ENCODE results near the gene HYKK. TPM values are rescaled to one million over a fixed set of nuclear protein-coding genes. Genes with fewer than 3 reads are reported as not detected.
"Not testable (repeated sequence)": the region's sequence is repeated elsewhere in the genome, so short reads cannot be mapped to it uniquely, and the experiment has no call there.

The HYKK gene
- total and polyA plus RNA-seq, 2 donors (not counting 1 experiment from before 2014, with no cell fraction given) = 0.28 to 0.42 TPM

DNA sequence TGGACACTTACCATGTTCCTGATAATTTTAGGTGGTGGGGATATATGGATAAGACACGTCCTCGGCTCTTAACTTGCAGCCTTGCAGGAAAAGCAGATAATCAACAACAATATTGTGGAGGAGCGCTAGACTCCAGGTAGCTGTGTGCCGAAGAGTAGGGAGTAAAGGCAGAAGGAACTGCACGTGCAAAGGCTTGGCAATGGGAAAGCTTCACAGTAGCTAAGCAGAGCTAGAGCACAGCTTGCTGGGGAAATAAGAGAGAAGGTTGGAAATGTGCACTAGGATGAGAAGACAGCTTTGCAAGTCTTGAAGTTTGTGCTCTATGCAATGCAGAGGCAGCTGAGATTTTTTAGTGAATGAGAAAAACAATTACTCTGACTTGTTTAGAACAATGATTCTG is 45.2 kb downstream of the HYKK start:
- POLR2A ChIA-PET = no interaction called here
- no peaks in the 10 kb centered on the region for H3K4me1 Mint-ChIP-seq

DNA sequence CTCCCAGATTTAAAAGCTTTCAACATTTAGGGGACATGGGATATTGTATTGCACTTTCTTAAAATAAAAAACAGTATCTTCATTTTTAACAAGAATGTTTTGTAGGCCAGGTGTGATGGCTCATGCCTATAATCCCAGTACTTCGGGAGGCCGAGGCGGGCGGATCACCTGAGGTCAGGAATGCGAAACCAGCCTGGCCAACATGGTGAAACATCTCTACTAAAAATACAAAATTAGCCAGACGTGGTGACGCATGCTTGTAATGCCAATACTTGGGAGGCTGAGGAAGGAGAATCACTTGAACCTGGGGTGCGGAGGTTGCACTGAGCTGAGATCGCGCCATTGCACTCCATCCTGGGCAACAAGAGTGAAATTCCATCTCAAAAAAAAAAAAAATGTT is 52.8 kb downstream of the HYKK start:
- H2AFZ ChIP-seq (ENCODE audit: insufficient read depth, low read depth, low read length, poor library complexity, severe bottlenecking); DNase-seq; H3K79me2 ChIP-seq (ENCODE audit: control insufficient read depth, insufficient read depth, low read length); H3K9ac ChIP-seq (ENCODE audit: low read length); POLR2A ChIA-PET; H3K4me1 ChIP-seq (ENCODE audit: control insufficient read depth in 2 of 2, insufficient read depth in 2 of 2, low read length in 2 of 2); H3K27me3 Mint-ChIP-seq; H3K9me3 ChIP-seq (ENCODE audit: control extremely low read depth in 1 of 3, control insufficient read depth in 2 of 3, insufficient read depth in 1 of 3, low read length in 2 of 3); H3K4me3 Mint-ChIP-seq; ATAC-seq (ENCODE audit: low read depth); H3K27ac ChIP-seq (ENCODE audit: low read length in 2 of 2); H3K4me3 ChIP-seq (ENCODE audit: control extremely low read depth in 1 of 5, extremely low read depth in 1 of 5, insufficient read depth in 1 of 5, low read depth in 2 of 5, low read length in 4 of 5); H3K36me3 ChIP-seq (replicated peaks in 1 of 2; ENCODE audit: control extremely low read depth in 1 of 2, control insufficient read depth in 1 of 2, extremely low read depth in 1 of 2, insufficient read depth in 2 of 2, low read length in 1 of 2); H3K27me3 ChIP-seq (replicated peaks in 1 of 4; ENCODE audit: control extremely low read depth in 1 of 4, control insufficient read depth in 3 of 4, insufficient read depth in 4 of 4, low read length in 3 of 4); H3K4me2 ChIP-seq (replicated peaks; ENCODE audit: low read depth, low read length, poor library complexity, severe bottlenecking); H3K27ac Mint-ChIP-seq; H3K9me3 Mint-ChIP-seq (ENCODE audit: insufficient read depth); H4K20me1 ChIP-seq (ENCODE audit: control insufficient read depth, insufficient read depth, low read length, poor library complexity, severe bottlenecking): not testable (repeated sequence)
- CTCF ChIA-PET = interaction anchor here (0.6 kb wide), 1 partner anchor 1689 kb away, joined by 3 read pairs; no protein-coding TSS in a partner anchor
- peaks cover 11% of the 10 kb centered on the region for H3K4me1 Mint-ChIP-seq
- 94% methylated on average over 3 of the region's 10 CpGs for WGBS (ENCODE audit: insufficient coverage)
- intact Hi-C loops (cut with micrococcal nuclease) = loop anchor here (10.0 kb wide), 1 partner anchor 1455 kb away; no protein-coding TSS in a partner anchor

More for the DNA sequence above, 45.2 kb downstream of the HYKK start:
- Mint-ChIP-seq H3K27ac (no peak overlapping the region), H3K9me3 (ENCODE audit: insufficient read depth) (no peaks in the 10 kb centered on the region), H3K27me3 (no peaks in the 10 kb centered on the region), H3K4me3 (no peak overlapping the region)
- no peaks in the 10 kb centered on the region for H3K79me2 ChIP-seq (ENCODE audit: control insufficient read depth, insufficient read depth, low read length)
- WGBS (ENCODE audit: insufficient coverage) = 97% methylated on average over 3 of the region's 5 CpGs
- no peak overlapping the region for H3K4me3 ChIP-seq (ENCODE audit: control extremely low read depth in 1 of 5, extremely low read depth in 1 of 5, insufficient read depth in 1 of 5, low read depth in 2 of 5, low read length in 4 of 5)
- no peak overlapping the region for H2AFZ ChIP-seq (ENCODE audit: insufficient read depth, low read depth, low read length, poor library complexity, severe bottlenecking)
- DNase-seq (no peak), ATAC-seq (ENCODE audit: low read depth) (no peak)
- H3K27me3 ChIP-seq (replicated peaks in 1 of 4; ENCODE audit: control extremely low read depth in 1 of 4, control insufficient read depth in 3 of 4, insufficient read depth in 4 of 4, low read length in 3 of 4) = no peaks in the 10 kb centered on the region
- TF ChIP-seq, protein P1, sequence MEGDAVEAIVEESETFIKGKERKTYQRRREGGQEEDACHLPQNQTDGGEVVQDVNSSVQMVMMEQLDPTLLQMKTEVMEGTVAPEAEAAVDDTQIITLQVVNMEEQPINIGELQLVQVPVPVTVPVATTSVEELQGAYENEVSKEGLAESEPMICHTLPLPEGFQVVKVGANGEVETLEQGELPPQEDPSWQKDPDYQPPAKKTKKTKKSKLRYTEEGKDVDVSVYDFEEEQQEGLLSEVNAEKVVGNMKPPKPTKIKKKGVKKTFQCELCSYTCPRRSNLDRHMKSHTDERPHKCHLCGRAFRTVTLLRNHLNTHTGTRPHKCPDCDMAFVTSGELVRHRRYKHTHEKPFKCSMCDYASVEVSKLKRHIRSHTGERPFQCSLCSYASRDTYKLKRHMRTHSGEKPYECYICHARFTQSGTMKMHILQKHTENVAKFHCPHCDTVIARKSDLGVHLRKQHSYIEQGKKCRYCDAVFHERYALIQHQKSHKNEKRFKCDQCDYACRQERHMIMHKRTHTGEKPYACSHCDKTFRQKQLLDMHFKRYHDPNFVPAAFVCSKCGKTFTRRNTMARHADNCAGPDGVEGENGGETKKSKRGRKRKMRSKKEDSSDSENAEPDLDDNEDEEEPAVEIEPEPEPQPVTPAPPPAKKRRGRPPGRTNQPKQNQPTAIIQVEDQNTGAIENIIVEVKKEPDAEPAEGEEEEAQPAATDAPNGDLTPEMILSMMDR (IDR thresholded peaks at IDR 0.05) = no peak
- no peak for TF ChIP-seq EZH2 (IDR thresholded peaks at IDR 0.05; ENCODE audit: borderline replicate concordance, insufficient read depth, low read depth, low read length, poor library complexity, severe bottlenecking)
- no peak overlapping the region for H3K4me2 ChIP-seq (replicated peaks; ENCODE audit: low read depth, low read length, poor library complexity, severe bottlenecking)
- CTCF ChIA-PET = no interaction called here
- intact Hi-C loops (cut with micrococcal nuclease) = no loop called here
- H3K9ac ChIP-seq (ENCODE audit: low read length) = no peak overlapping the region
- H3K9me3 ChIP-seq (ENCODE audit: control extremely low read depth in 1 of 3, control insufficient read depth in 2 of 3, insufficient read depth in 1 of 3, low read length in 2 of 3) = no peaks in the 10 kb centered on the region
- H4K20me1 ChIP-seq (ENCODE audit: control insufficient read depth, insufficient read depth, low read length, poor library complexity, severe bottlenecking) = no peaks in the 10 kb centered on the region
- peaks cover 3 to 39% of the 10 kb centered on the region in 2 experiments for H3K36me3 ChIP-seq (replicated peaks in 1 of 2; ENCODE audit: control extremely low read depth in 1 of 2, control insufficient read depth in 1 of 2, extremely low read depth in 1 of 2, insufficient read depth in 2 of 2, low read length in 1 of 2)
- H3K27ac ChIP-seq (ENCODE audit: low read length in 2 of 2) = no peak overlapping the region
- no peaks in the 10 kb centered on the region for H3K4me1 ChIP-seq (ENCODE audit: control insufficient read depth in 2 of 2, insufficient read depth in 2 of 2, low read length in 2 of 2)
